Measurements from ENCODE around the gene GIPC1. TPM values are rescaled to one million over a fixed set of nuclear protein-coding genes. Genes with fewer than 3 reads are reported as not detected.

The GIPC1 gene
- total and polyA plus RNA-seq, 9 of the 15 experiments (the other 6 are each of a cell fraction or from before 2014, with no cell fraction given), result 0.49 to 54.7 (median 24.8) TPM

DNA sequence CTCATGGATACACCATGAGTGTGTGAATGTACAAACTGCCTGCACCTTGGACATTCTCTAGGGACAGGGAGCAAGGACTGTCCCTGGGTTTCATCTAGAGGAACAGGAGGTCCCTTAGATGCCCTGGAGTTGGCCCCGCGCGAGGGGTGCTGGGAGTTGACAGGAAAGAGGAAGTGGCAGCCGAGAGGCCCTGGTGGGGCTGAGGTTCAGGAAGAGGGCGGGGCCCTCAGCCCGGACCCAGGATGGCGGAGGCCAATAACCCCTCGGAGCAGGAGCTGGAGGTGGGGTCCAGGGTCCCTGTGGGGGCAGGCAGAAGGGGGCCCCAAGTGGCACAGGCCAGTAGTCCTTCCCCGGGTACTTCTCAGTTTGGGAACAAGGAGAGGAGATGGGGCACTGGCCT is 55.9 kb downstream of the GIPC1 start (continued):
- TF ChIP-seq ZNF175 (CRISPR knock-in tag; IDR thresholded peaks at IDR 0.05; ENCODE audit: low read depth) (peak; percentile 68; the same call in 1 of the 2 replicates), ZNF431 (CRISPR knock-in tag; IDR thresholded peaks at IDR 0.05) (no peak), FOXA1 (IDR thresholded peaks at IDR 0.05; ENCODE audit: borderline replicate concordance) (no peak), CXXC5 (CRISPR knock-in tag; IDR thresholded peaks at IDR 0.05) (peak; percentile 51), BRF1 (IDR thresholded peaks at IDR 0.05; ENCODE audit: borderline replicate concordance, extremely low read depth, insufficient read length) (no peak), MYBL2 (IDR thresholded peaks at IDR 0.05; ENCODE audit: low read depth) (no peak), MYBL2 (CRISPR knock-in tag; IDR thresholded peaks at IDR 0.05; ENCODE audit: borderline replicate concordance) (no peak), ETV6 (IDR thresholded peaks at IDR 0.05; ENCODE audit: borderline replicate concordance in 1 of 2, low read depth in 2 of 2, low read length in 1 of 2) (no peak), ETV6 (CRISPR knock-in tag; IDR thresholded peaks at IDR 0.05; ENCODE audit: borderline replicate concordance) (no peak), POLR2AphosphoS5 (IDR thresholded peaks at IDR 0.05; ENCODE audit: control insufficient read depth, insufficient read depth, low read depth, low read length) (peak; percentile 34; the same call in 1 of the 2 replicates), TRIM24 (IDR thresholded peaks at IDR 0.05) (no peak), SREBF2 (CRISPR knock-in tag; IDR thresholded peaks at IDR 0.05) (no peak), KHSRP (IDR thresholded peaks at IDR 0.05) (no peak), ZBTB1 (CRISPR knock-in tag; IDR thresholded peaks at IDR 0.05; ENCODE audit: borderline replicate concordance, low read depth) (no peak), ZNF3 (CRISPR knock-in tag; IDR thresholded peaks at IDR 0.05) (no peak), PHB (CRISPR knock-in tag; IDR thresholded peaks at IDR 0.05) (no peak), ZNF253 (CRISPR knock-in tag; conservative IDR thresholded peaks at IDR 0.05) (no peak), POLR2G (IDR thresholded peaks at IDR 0.05; ENCODE audit: low read depth, low read length) (peak; percentile 68), ZNF24 (IDR thresholded peaks at IDR 0.05) (no peak), SIRT6 (IDR thresholded peaks at IDR 0.05; ENCODE audit: low read depth, low read length) (no peak)
- TF ChIP-seq, protein P1, sequence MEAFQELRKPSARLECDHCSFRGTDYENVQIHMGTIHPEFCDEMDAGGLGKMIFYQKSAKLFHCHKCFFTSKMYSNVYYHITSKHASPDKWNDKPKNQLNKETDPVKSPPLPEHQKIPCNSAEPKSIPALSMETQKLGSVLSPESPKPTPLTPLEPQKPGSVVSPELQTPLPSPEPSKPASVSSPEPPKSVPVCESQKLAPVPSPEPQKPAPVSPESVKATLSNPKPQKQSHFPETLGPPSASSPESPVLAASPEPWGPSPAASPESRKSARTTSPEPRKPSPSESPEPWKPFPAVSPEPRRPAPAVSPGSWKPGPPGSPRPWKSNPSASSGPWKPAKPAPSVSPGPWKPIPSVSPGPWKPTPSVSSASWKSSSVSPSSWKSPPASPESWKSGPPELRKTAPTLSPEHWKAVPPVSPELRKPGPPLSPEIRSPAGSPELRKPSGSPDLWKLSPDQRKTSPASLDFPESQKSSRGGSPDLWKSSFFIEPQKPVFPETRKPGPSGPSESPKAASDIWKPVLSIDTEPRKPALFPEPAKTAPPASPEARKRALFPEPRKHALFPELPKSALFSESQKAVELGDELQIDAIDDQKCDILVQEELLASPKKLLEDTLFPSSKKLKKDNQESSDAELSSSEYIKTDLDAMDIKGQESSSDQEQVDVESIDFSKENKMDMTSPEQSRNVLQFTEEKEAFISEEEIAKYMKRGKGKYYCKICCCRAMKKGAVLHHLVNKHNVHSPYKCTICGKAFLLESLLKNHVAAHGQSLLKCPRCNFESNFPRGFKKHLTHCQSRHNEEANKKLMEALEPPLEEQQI (IDR thresholded peaks at IDR 0.05), result no peak
- TF ChIP-seq, protein P2, sequence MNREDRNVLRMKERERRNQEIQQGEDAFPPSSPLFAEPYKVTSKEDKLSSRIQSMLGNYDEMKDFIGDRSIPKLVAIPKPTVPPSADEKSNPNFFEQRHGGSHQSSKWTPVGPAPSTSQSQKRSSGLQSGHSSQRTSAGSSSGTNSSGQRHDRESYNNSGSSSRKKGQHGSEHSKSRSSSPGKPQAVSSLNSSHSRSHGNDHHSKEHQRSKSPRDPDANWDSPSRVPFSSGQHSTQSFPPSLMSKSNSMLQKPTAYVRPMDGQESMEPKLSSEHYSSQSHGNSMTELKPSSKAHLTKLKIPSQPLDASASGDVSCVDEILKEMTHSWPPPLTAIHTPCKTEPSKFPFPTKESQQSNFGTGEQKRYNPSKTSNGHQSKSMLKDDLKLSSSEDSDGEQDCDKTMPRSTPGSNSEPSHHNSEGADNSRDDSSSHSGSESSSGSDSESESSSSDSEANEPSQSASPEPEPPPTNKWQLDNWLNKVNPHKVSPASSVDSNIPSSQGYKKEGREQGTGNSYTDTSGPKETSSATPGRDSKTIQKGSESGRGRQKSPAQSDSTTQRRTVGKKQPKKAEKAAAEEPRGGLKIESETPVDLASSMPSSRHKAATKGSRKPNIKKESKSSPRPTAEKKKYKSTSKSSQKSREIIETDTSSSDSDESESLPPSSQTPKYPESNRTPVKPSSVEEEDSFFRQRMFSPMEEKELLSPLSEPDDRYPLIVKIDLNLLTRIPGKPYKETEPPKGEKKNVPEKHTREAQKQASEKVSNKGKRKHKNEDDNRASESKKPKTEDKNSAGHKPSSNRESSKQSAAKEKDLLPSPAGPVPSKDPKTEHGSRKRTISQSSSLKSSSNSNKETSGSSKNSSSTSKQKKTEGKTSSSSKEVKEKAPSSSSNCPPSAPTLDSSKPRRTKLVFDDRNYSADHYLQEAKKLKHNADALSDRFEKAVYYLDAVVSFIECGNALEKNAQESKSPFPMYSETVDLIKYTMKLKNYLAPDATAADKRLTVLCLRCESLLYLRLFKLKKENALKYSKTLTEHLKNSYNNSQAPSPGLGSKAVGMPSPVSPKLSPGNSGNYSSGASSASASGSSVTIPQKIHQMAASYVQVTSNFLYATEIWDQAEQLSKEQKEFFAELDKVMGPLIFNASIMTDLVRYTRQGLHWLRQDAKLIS (CRISPR knock-in tag; IDR thresholded peaks at IDR 0.05), result no peak
- TF ChIP-seq, protein P3, sequence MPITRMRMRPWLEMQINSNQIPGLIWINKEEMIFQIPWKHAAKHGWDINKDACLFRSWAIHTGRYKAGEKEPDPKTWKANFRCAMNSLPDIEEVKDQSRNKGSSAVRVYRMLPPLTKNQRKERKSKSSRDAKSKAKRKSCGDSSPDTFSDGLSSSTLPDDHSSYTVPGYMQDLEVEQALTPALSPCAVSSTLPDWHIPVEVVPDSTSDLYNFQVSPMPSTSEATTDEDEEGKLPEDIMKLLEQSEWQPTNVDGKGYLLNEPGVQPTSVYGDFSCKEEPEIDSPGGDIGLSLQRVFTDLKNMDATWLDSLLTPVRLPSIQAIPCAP (CRISPR knock-in tag; IDR thresholded peaks at IDR 0.05; ENCODE audit: borderline replicate concordance), result no peak

Measured in K562 (cell line).